HepG2 (cell line): ENCODE measurements around the gene ADGRV1. TPM values are rescaled to one million over a fixed set of nuclear protein-coding genes. Genes with fewer than 3 reads are reported as not detected.
A peak's percentile ranks its signal among the peaks of the same experiment; 100 is the strongest.

Experiments used
- ATAC-seq: fragments of 200-7000 bp; cut with Tn5 transposase; 3 replicates; pipeline ENCODE4 v1.9.1; 2020; ENCODE audit warnings: mild to moderate bottlenecking, moderate library complexity
- BruUV-seq: library from RNA; stranded (reverse); fragments of 400-500 nt; replicated peaks from 2 replicates; lab custom pipeline; 2021; lab: Mats Ljungman, UMichigan
- CTCF ChIA-PET: fragments of 300-600 bp; formaldehyde crosslinking; extraction: SDS; loops from one replicate; lab custom pipeline; 2021; ENCODE audit warnings: low total read pairs, inconsistent platforms, low intra/inter-chr PET ratio; lab: Yijun Ruan, JAX
- POLR2A ChIA-PET: fragments of 350-600 bp; sonication (Branson Sonifier 250); formaldehyde crosslinking; loops from one replicate; lab custom pipeline; 2020; ENCODE audit warnings: antibody characterized with exemption, inconsistent platforms; lab: Yijun Ruan, JAX
- DNase-seq: peaks from one replicate; pipeline ENCODE4 v3.0.0-alpha.2; 2015; ENCODE audit warnings: low spot score
- FAIRE-seq: peaks from 3 replicates; lab custom pipeline; 2011; peaks lifted over from hg19 to GRCh38; lab: Jason Lieb, UNC
- H2AFZ ChIP-seq: one replicate; pipeline ENCODE4 v1.6.1; 2011; ENCODE audit warnings: low read length, inconsistent platforms
- H3K27ac ChIP-seq: fragments of 300-600 bp; 3 replicates; pipeline ENCODE4 v1.8.0; 2011; ENCODE audit warnings: mixed run types, mild to moderate bottlenecking, mixed read lengths, low read length, inconsistent platforms; ENCODE audit not compliant: insufficient read depth; ENCODE audit errors: extremely low read length
- H3K27me3 ChIP-seq, 2 experiments: fragments of 200-600 bp in 1 of 2; 2 replicates in 1 of 2; 3 replicates in 1 of 2; pipeline versions ENCODE4 v1.6.0 to v1.8.0; 2011; ENCODE audit warnings: low read length in 2 of 2, mild to moderate bottlenecking in 2 of 2, moderate library complexity in 2 of 2, inconsistent platforms in 1 of 2; ENCODE audit not compliant: insufficient read depth in 2 of 2, control insufficient read depth in 1 of 2
- H3K36me3 ChIP-seq, 2 experiments: fragments of 200-600 bp in 1 of 2; replicated peaks in 1 of 2; 2 replicates in 1 of 2; 3 replicates in 1 of 2; pipeline versions ENCODE4 v1.5.1 to v1.8.0; 2011; ENCODE audit warnings: low read length in 2 of 2, inconsistent platforms in 1 of 2; ENCODE audit not compliant: insufficient read depth in 2 of 2, control insufficient read depth in 1 of 2
- H3K4me1 ChIP-seq: 2 replicates; pipeline ENCODE4 v1.5.1; 2012; ENCODE audit warnings: low read length, inconsistent platforms; ENCODE audit not compliant: insufficient read depth
- H3K4me2 ChIP-seq: 2 replicates; pipeline ENCODE4 v1.6.0; 2011; ENCODE audit warnings: low read depth, low read length, inconsistent platforms
- H3K4me3 ChIP-seq, 3 experiments: fragments of 200-600 bp in 1 of 3; sonication (generic), shearing (Covaris generic) in 1 of 3; replicated peaks in 1 of 3; 2 replicates each; pipeline ENCODE4 v1.5.1; 2011 to 2016; ENCODE audit warnings: low read length in 3 of 3, inconsistent platforms in 2 of 3, low read depth in 2 of 3, mild to moderate bottlenecking in 2 of 3, control low read depth in 1 of 3, mixed read lengths in 1 of 3; ENCODE audit not compliant: insufficient read depth in 1 of 3
- H3K79me2 ChIP-seq: one replicate; pipeline ENCODE4 v1.6.1; 2011; ENCODE audit warnings: low read length, inconsistent platforms; ENCODE audit not compliant: insufficient read depth
- H3K9ac ChIP-seq: 2 replicates; pipeline ENCODE4 v1.6.0; 2011; ENCODE audit warnings: mild to moderate bottlenecking, low read depth, low read length, inconsistent platforms; ENCODE audit not compliant: insufficient read depth
- H3K9me3 ChIP-seq: 2 replicates; pipeline ENCODE4 v1.5.1; 2012; ENCODE audit warnings: mild to moderate bottlenecking, low read length
- H4K20me1 ChIP-seq: 2 replicates; pipeline ENCODE4 v1.6.0; 2011; ENCODE audit warnings: inconsistent platforms, mild to moderate bottlenecking, low read length, moderate library complexity; ENCODE audit not compliant: insufficient read depth
- FOXP1 ChIP-seq, 2 experiments: fragments of 450-650 bp in 1 of 2; IDR thresholded peaks; 2 replicates each; pipeline ENCODE4 v1.6.1; 2017 to 2018; ENCODE audit warnings: antibody characterized with exemption in 1 of 2
- GPBP1L1 ChIP-seq: sonication (generic); formaldehyde crosslinking; IDR thresholded peaks from 2 replicates; pipeline ENCODE4 v1.5.0; 2020; ENCODE audit warnings: mild to moderate bottlenecking, missing genetic modification reagents
- KDM6A ChIP-seq: IDR thresholded peaks from 2 replicates; pipeline ENCODE4 v1.6.1; 2016; ENCODE audit warnings: low read depth
- RELA ChIP-seq: sonication (generic); formaldehyde crosslinking; IDR thresholded peaks from 2 replicates; pipeline ENCODE4 v1.4.0; 2020; ENCODE audit warnings: missing genetic modification reagents
- SMC3 ChIP-seq: IDR thresholded peaks from 2 replicates; pipeline ENCODE4 v1.6.1; 2011; ENCODE audit warnings: low read length, improper control_type of control experiment
- SOX6 ChIP-seq, 2 experiments: fragments of 450-650 bp in 1 of 2; sonication (generic) in 1 of 2; formaldehyde crosslinking in 1 of 2; IDR thresholded peaks; 2 replicates each; pipeline versions ENCODE4 v1.4.0 to v1.6.1; 2017 to 2020; ENCODE audit warnings: antibody characterized with exemption in 1 of 2, mild to moderate bottlenecking in 1 of 2, missing genetic modification reagents in 1 of 2
- SP4 ChIP-seq: sonication (generic); formaldehyde crosslinking; IDR thresholded peaks from 2 replicates; pipeline ENCODE4 v1.8.1; 2023; ENCODE audit warnings: mild to moderate bottlenecking, missing genetic modification reagents
- SRSF1 ChIP-seq: fragments of 200-400 bp; formaldehyde crosslinking; optimal IDR thresholded peaks from 2 replicates; pipeline ENCODE3; 2017; ENCODE audit warnings: mild to moderate bottlenecking, low read depth, low read length, moderate library complexity
- ZNF235 ChIP-seq: sonication (generic); formaldehyde crosslinking; IDR thresholded peaks from 2 replicates; pipeline ENCODE4 v1.8.1; 2023; ENCODE audit warnings: mild to moderate bottlenecking, missing genetic modification reagents, borderline replicate concordance
- WGBS: methylation state at CpG from one replicate; pipeline ENCODE4 v1.1.6; 2017; ENCODE audit warnings: low lambda C conversion rate; 5-methylcytosine and 5-hydroxymethylcytosine counted together
- in situ Hi-C: cut with HindIII; loops from 2 replicates; pipeline ENCODE4 v1.10.0; 2017; ENCODE audit warnings: low pct_unique_long_range_greater_than_20kb; ENCODE audit not compliant: extremely low pct_ligation_motif_present
- intact Hi-C: fragments of 100-400 bp; cut with micrococcal nuclease; formaldehyde crosslinking; loops from one replicate; pipeline ENCODE4 v1.10.0; 2022; ENCODE audit not compliant: unreplicated experiment
- polyA plus RNA-seq, 8 experiments: library from polyadenylated mRNA; depleted of rRNA in 3 of 8; stranded (reverse) in 7 of 8; unstranded in 1 of 8; fragments of >200 nt; fragmentation: Illumina TruSeq in 4 of 8; extraction: Trizol in 4 of 8; gene quantifications; 2 replicates each; pipeline versions ENCODE4 v1.2.1 to v1.2.3, GENCODE V29; 2011 to 2016; ENCODE audit warnings: low read depth in 4 of 8, missing spikeins in 1 of 8, mixed read lengths in 1 of 8; ENCODE audit not compliant: insufficient read depth in 1 of 8
- total RNA-seq, 5 experiments: library from RNA; depleted of rRNA; stranded (reverse); fragments of >200 nt; fragmentation: Illumina TruSeq; extraction: Trizol; gene quantifications; 2 replicates each; pipeline ENCODE4 v1.2.3, GENCODE V29; 2016; ENCODE audit warnings: low read depth in 1 of 5
- TF ChIP-seq, protein P1 (sequence below): IDR thresholded peaks from 2 replicates; pipeline ENCODE4 v1.6.1; 2016; ENCODE audit warnings: low read depth, missing genetic modification reagents, missing compliant biosample characterization
- TF ChIP-seq, protein P2 (sequence below): fragments of 450-650 bp; IDR thresholded peaks from 2 replicates; pipeline ENCODE4 v1.6.1; 2017; ENCODE audit warnings: mild to moderate bottlenecking
- TF ChIP-seq, protein P3 (sequence below): sonication (generic); formaldehyde crosslinking; IDR thresholded peaks from 2 replicates; pipeline ENCODE4 v1.5.0; 2020; ENCODE audit warnings: missing genetic modification reagents

Gene ADGRV1
- total and polyA plus RNA-seq, 2 of the 13 experiments (the other 11 are each of a cell fraction or from before 2014, with no cell fraction given), result 1.7 to 3.9 TPM

DNA sequence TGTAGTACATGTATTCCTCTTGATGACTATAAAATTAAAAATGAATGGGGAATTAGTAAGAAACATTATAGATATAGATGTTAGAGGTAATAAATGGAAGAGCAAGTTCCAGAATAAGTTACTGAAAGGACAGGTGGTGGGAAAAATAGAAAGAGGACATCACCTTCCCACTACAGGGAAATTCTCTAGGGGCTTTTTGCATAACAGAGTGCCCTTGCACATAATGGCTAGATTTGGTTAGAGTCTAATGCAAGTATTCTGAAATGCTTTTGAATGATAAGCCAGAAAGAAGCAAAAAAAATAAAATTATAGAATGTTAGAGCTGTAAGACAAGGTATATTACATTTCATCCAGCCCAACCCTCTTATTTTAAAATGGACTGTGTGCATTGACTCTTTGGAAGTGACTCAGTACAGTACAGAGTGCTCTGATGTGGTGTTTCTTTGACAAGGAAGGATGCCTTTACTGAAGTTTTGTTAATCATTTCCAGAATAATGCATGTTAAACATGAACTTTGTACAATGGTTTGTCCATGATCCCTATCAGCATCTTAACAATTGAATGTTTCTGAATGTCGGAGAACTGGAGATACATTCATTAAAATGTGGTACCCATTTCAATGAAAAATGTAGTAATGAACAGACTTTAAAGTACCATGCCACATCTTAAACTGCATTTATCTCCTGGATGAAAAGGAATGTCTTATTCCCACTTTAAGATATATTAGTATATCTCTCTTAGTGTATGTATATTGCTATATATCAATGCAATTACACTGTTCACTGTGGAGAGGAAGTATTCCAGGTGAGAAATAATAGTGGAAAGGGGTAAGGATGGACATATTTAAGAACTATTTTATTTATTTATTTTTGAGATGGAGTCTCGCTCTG lies 391.1 kb downstream of the ADGRV1 start:
- FAIRE-seq, result peak; percentile 71
- Histone ChIP-seq H3K9ac (no peak overlapping the region), H3K27me3 (no peaks in the 10 kb centered on the region), H3K79me2 (no peaks in the 10 kb centered on the region), H3K4me3 (peak overlapping the region in 1 of 3 experiments; percentile 14; a peak in 2 of 6 replicates), H2AFZ (no peak overlapping the region), H3K4me1 (peaks cover 42% of the 10 kb centered on the region), H3K36me3 (no peaks in the 10 kb centered on the region), H4K20me1 (no peaks in the 10 kb centered on the region), H3K9me3 (peaks cover 1% of the 10 kb centered on the region; the same call in 1 of the 2 replicates), H3K4me2 (peak overlapping the region; percentile 64), H3K27ac (peak overlapping the region; percentile 69)
- ChIA-PET POLR2A (no interaction called here), CTCF (no interaction called here)
- in situ Hi-C loops (no loop called here), intact Hi-C loops (loop anchor here (5.0 kb wide), 1 partner anchor 433 kb away; the partner anchor contains the start of gene ARRDC3)
- peak; percentile 97 for DNase-seq
- WGBS, result 45% methylated on average over 2 of the region's 2 CpGs
- BruUV-seq, result no TSS peak
- peak; percentile 100 for ATAC-seq
- TF ChIP-seq KDM6A, result peak; percentile 90
- no peak for TF ChIP-seq SMC3
- TF ChIP-seq, protein P1, sequence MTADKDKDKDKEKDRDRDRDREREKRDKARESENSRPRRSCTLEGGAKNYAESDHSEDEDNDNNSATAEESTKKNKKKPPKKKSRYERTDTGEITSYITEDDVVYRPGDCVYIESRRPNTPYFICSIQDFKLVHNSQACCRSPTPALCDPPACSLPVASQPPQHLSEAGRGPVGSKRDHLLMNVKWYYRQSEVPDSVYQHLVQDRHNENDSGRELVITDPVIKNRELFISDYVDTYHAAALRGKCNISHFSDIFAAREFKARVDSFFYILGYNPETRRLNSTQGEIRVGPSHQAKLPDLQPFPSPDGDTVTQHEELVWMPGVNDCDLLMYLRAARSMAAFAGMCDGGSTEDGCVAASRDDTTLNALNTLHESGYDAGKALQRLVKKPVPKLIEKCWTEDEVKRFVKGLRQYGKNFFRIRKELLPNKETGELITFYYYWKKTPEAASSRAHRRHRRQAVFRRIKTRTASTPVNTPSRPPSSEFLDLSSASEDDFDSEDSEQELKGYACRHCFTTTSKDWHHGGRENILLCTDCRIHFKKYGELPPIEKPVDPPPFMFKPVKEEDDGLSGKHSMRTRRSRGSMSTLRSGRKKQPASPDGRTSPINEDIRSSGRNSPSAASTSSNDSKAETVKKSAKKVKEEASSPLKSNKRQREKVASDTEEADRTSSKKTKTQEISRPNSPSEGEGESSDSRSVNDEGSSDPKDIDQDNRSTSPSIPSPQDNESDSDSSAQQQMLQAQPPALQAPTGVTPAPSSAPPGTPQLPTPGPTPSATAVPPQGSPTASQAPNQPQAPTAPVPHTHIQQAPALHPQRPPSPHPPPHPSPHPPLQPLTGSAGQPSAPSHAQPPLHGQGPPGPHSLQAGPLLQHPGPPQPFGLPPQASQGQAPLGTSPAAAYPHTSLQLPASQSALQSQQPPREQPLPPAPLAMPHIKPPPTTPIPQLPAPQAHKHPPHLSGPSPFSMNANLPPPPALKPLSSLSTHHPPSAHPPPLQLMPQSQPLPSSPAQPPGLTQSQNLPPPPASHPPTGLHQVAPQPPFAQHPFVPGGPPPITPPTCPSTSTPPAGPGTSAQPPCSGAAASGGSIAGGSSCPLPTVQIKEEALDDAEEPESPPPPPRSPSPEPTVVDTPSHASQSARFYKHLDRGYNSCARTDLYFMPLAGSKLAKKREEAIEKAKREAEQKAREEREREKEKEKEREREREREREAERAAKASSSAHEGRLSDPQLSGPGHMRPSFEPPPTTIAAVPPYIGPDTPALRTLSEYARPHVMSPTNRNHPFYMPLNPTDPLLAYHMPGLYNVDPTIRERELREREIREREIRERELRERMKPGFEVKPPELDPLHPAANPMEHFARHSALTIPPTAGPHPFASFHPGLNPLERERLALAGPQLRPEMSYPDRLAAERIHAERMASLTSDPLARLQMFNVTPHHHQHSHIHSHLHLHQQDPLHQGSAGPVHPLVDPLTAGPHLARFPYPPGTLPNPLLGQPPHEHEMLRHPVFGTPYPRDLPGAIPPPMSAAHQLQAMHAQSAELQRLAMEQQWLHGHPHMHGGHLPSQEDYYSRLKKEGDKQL (CRISPR knock-in tag), result 0 out of 2 replicates have a peak, but pooled peaks have one; percentile 14
- TF ChIP-seq, protein P2, sequence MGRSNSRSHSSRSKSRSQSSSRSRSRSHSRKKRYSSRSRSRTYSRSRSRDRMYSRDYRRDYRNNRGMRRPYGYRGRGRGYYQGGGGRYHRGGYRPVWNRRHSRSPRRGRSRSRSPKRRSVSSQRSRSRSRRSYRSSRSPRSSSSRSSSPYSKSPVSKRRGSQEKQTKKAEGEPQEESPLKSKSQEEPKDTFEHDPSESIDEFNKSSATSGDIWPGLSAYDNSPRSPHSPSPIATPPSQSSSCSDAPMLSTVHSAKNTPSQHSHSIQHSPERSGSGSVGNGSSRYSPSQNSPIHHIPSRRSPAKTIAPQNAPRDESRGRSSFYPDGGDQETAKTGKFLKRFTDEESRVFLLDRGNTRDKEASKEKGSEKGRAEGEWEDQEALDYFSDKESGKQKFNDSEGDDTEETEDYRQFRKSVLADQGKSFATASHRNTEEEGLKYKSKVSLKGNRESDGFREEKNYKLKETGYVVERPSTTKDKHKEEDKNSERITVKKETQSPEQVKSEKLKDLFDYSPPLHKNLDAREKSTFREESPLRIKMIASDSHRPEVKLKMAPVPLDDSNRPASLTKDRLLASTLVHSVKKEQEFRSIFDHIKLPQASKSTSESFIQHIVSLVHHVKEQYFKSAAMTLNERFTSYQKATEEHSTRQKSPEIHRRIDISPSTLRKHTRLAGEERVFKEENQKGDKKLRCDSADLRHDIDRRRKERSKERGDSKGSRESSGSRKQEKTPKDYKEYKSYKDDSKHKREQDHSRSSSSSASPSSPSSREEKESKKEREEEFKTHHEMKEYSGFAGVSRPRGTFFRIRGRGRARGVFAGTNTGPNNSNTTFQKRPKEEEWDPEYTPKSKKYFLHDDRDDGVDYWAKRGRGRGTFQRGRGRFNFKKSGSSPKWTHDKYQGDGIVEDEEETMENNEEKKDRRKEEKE, result no peak
- TF ChIP-seq RELA (CRISPR knock-in tag), result no peak
- TF ChIP-seq SOX6 (IDR thresholded peaks at IDR 0.05), result no peak
- TF ChIP-seq SOX6 (CRISPR knock-in tag; IDR thresholded peaks at IDR 0.05), result peak; percentile 89
- TF ChIP-seq ZNF235 (CRISPR knock-in tag), result no peak
- TF ChIP-seq SP4 (CRISPR knock-in tag), result no peak
- no peak for TF ChIP-seq GPBP1L1 (CRISPR knock-in tag)
- no peak for TF ChIP-seq FOXP1 (IDR thresholded peaks at IDR 0.05)
- TF ChIP-seq FOXP1 (CRISPR knock-in tag; IDR thresholded peaks at IDR 0.05), result peak; percentile 63
- TF ChIP-seq, protein P3, sequence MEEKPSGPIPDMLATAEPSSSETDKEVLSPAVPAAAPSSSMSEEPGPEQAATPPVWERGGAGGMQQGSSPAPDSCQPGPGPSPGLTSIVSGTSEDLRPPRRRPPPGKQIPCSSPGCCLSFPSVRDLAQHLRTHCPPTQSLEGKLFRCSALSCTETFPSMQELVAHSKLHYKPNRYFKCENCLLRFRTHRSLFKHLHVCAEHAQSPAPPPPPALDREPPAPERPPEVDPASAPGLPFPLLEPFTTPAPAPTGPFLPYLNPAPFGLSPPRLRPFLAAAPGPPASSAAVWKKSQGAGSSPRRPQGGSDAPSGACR (CRISPR knock-in tag), result no peak
- no peak for TF ChIP-seq SRSF1
